SK-N-SH (cell line): ENCODE measurements around the gene PARP4.

ENCODE experiments used
- EP300 ChIP-seq, 2 experiments: IDR thresholded peaks; 2 replicates each; pipeline versions ENCODE4 v1.4.0 to v1.6.1; 2012; ENCODE audit warnings: borderline replicate concordance in 1 of 2, low read depth in 1 of 2, low read length in 1 of 2
- GATA2 ChIP-seq: sonication (generic); formaldehyde crosslinking; IDR thresholded peaks from 2 replicates; pipeline ENCODE4 v1.5.0; 2020; ENCODE audit warnings: mild to moderate bottlenecking, missing genetic modification reagents
- NFIC ChIP-seq: IDR thresholded peaks from 2 replicates; pipeline ENCODE4 v1.4.0; 2012; ENCODE audit warnings: borderline replicate concordance
- POLR2AphosphoS5 ChIP-seq: IDR thresholded peaks from 2 replicates; pipeline ENCODE4 v1.6.1; 2012; ENCODE audit warnings: low read depth, low read length
- RAD21 ChIP-seq: IDR thresholded peaks from 2 replicates; pipeline ENCODE4 v1.6.1; 2012; ENCODE audit warnings: mild to moderate bottlenecking, low read length
- RXRA ChIP-seq: IDR thresholded peaks from 2 replicates; pipeline ENCODE4 v1.4.0; 2012; ENCODE audit warnings: low read depth, mild to moderate bottlenecking, borderline replicate concordance
- SMC3 ChIP-seq: IDR thresholded peaks from 2 replicates; pipeline ENCODE4 v1.6.1; 2012; ENCODE audit warnings: low read depth, low read length, improper control_type of control experiment
- TF ChIP-seq, protein P1 (sequence below): fragments of 200-600 bp; sonication (generic); IDR thresholded peaks from 2 replicates; pipeline ENCODE4 v1.6.1; 2017; ENCODE audit warnings: antibody characterized with exemption, mild to moderate bottlenecking, moderate library complexity

DNA sequence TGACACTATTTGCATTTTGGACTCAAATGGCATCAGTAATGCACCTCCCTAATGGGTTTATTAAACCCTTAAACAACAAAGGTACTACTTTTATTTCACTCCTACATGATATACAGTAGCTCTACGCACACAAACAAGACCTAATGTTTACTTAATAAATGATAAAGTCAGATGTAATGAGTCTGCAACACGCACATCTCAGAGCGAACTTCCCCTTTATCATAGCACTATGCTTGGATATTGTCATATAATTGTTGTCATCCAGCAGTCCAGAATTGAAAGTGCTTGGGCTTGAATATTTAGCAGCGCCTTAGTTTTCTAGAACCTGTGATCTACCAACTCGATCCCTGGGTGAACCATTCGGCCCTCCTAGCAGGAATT is 772 bp downstream of the PARP4 start:
- TF ChIP-seq, protein P1, sequence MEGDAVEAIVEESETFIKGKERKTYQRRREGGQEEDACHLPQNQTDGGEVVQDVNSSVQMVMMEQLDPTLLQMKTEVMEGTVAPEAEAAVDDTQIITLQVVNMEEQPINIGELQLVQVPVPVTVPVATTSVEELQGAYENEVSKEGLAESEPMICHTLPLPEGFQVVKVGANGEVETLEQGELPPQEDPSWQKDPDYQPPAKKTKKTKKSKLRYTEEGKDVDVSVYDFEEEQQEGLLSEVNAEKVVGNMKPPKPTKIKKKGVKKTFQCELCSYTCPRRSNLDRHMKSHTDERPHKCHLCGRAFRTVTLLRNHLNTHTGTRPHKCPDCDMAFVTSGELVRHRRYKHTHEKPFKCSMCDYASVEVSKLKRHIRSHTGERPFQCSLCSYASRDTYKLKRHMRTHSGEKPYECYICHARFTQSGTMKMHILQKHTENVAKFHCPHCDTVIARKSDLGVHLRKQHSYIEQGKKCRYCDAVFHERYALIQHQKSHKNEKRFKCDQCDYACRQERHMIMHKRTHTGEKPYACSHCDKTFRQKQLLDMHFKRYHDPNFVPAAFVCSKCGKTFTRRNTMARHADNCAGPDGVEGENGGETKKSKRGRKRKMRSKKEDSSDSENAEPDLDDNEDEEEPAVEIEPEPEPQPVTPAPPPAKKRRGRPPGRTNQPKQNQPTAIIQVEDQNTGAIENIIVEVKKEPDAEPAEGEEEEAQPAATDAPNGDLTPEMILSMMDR, result no peak
- TF ChIP-seq SMC3 (no peak), GATA2 (CRISPR knock-in tag) (no peak), POLR2AphosphoS5 (no peak), NFIC (no peak), EP300 (IDR thresholded peaks at IDR 0.05; ENCODE audit: borderline replicate concordance in 1 of 2, low read depth in 1 of 2, low read length in 1 of 2) (no peak), RXRA (no peak), RAD21 (no peak)
